HG03066 (cell line): ENCODE measurements around the gene PPP2R2B.

Experiments used
- ATAC-seq: cut with Tn5 transposase; IDR thresholded peaks from one replicate; pipeline ENCODE4 v1.9.1; 2021; ENCODE audit warnings: low read depth; ENCODE audit not compliant: unreplicated experiment

Gene PPP2R2B

GRCh38 chr5:146707316-146707715, 171.2 kb downstream of the PPP2R2B start:
- ATAC-seq, result no peak

GRCh38 chr5:146706321-146706972, 172.1 kb downstream of the PPP2R2B start:
- no peak for ATAC-seq

GRCh38 chr5:146704949-146705665, 173.4 kb downstream of the PPP2R2B start:
- ATAC-seq, result no peak

GRCh38 chr5:146703899-146704298, 174.7 kb downstream of the PPP2R2B start:
- ATAC-seq, result no peak

GRCh38 chr5:146703499-146703898, 175.1 kb downstream of the PPP2R2B start:
- no peak for ATAC-seq

- no peak for ATAC-seq
Measured at GRCh38 chr5:146699664-146700418, 178.7 kb downstream of the PPP2R2B start.

GRCh38 chr5:146699138-146699537, 179.4 kb downstream of the PPP2R2B start:
- ATAC-seq, result no peak

GRCh38 chr5:146698651-146699050, 179.9 kb downstream of the PPP2R2B start:
- no peak for ATAC-seq

- no peak for ATAC-seq
Measured at GRCh38 chr5:146697211-146697610, 181.3 kb downstream of the PPP2R2B start.

GRCh38 chr5:146695646-146696045, 182.9 kb downstream of the PPP2R2B start:
- ATAC-seq, result no peak

- ATAC-seq, result no peak
Measured at GRCh38 chr5:146690880-146691355, 187.6 kb downstream of the PPP2R2B start.

- ATAC-seq, result no peak
Measured at GRCh38 chr5:146687630-146688029, 190.9 kb downstream of the PPP2R2B start.

GRCh38 chr5:146683861-146684260, 194.7 kb downstream of the PPP2R2B start:
- no peak for ATAC-seq

GRCh38 chr5:146682899-146683532, 195.5 kb downstream of the PPP2R2B start:
- ATAC-seq, result no peak

- no peak for ATAC-seq
Measured at GRCh38 chr5:146681585-146682105, 196.9 kb downstream of the PPP2R2B start.

GRCh38 chr5:146680846-146681584, 197.5 kb downstream of the PPP2R2B start:
- no peak for ATAC-seq

- peak; percentile 65 for ATAC-seq
Measured at GRCh38 chr5:146675636-146676035, 202.9 kb downstream of the PPP2R2B start.

- ATAC-seq, result no peak
Measured at GRCh38 chr5:146672866-146673265, 205.7 kb downstream of the PPP2R2B start.

- ATAC-seq, result no peak
Measured at GRCh38 chr5:146671561-146672295, 206.8 kb downstream of the PPP2R2B start.
